Retina (tissue), 1 donor: ENCODE measurements around the gene VSIR.

ENCODE experiments used
- DNase-seq: peaks from one replicate; pipeline ENCODE4 v3.0.0-alpha.2; 2016

Gene VSIR

DNA sequence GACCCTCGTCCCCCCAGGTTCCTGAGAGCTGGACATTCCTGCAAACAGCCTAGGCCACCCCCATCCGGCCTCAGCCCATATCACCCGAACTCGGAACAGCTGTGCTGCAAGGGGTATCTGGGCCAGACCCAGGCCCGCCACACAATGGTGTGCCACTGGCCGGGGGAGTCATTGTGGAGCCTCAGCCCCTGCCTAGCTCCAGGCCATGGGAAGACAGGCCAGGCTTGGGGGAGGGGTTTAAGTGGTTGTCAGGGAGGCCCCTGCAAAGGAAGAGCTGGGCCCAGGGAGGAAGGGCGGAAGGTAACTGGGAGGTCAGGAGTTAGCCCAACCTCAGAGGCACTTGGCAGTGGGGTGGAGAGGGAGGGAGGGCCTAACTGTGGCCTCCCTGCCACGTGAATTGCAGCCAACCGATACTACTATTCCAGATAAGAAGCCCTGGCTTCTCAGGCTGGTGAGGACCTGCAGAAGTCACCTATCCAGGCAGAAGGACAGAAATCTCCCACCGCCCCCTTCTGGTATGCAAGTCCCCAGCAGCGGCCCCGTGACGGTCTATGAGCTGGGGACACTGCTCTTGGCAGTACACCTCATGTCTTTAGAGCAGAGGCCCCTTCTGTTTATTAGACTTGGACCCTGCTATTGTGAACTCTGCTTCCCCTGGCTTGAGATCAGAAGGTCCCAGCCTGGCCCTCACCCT, 26.8 kb downstream of the VSIR start:
- DNase-seq: no peak

DNA sequence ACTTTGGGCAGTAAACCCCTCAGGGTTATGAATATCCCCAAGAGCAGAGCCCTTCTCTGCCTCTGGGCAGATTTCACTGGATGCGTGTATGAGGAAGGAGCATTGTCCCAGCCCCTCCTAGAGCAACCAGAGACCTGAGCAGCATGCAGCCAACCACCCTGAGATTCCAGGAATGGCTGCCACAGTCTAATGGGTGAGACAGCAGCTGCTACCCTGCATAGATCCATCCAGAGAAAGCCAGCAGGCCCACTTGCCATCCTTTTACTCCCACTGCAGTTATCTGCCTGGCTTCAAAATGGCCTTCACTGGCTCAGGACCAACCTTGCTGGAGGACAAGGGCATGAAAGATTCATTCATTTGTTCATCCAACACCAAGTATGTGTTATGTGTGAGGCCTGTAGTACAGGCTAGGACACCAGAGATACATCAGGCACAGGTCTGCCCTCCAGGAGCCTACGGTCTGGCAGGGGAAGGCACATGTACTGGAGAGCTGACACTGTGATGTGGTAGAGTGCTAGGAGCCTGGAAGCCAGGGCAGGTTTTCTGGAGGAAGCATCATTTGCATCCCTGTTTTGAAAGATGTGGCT, 27.6 kb downstream of the VSIR start:
- no peak for DNase-seq

- DNase-seq: no peak
Measured at GRCh38 chr10:71744897-71745663, 28.2 kb downstream of the VSIR start.

DNA sequence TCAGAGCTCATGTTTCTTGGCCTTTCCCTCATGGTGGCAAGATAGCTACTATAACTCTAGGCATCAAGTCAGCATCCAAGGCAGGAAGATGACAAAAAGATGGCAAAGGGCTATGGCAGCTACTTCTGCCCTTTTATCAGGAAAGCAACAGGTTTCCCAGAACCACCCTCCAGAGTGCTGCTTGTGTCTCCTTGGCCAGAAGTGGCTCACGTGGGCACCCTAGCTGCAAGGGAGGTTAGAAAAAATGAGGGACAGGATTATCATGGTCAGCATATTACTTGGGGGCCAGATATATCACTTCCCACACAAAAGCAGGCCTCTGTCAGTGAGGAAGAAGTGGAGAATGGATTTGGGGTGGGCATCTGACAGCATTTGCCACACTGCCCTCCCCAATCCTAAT, 29.5 kb downstream of the VSIR start:
- DNase-seq: no peak

- no peak for DNase-seq
Measured at GRCh38 chr10:71743089-71743838, 30.1 kb downstream of the VSIR start.

- DNase-seq: no peak
Measured at GRCh38 chr10:71742301-71743088, 30.8 kb downstream of the VSIR start.

- no peak for DNase-seq
Measured at GRCh38 chr10:71741671-71742070, 31.6 kb downstream of the VSIR start.

DNA sequence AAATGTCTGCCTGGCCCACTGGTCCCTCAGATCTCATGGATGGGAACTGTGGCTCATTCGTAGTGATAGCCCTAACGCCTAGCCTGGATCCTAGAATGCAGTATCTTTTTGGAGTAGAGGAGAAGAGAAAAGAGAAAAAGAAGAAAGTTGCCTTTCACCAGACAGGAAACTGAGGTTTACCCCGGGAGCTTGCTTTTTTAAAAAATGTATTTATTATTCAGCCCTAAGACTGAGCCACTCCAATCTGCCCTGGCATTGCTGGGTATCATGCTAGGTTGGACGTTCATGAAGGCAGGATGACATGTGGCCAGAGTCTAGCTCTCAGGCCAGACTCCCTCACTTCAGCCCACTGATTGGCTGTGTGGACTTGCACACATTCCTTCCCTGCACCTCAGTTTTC, 32.3 kb downstream of the VSIR start:
- no peak for DNase-seq

GRCh38 chr10:71740069-71740653, 33.2 kb downstream of the VSIR start:
- no peak for DNase-seq

- no peak for DNase-seq
Measured at GRCh38 chr10:71739358-71739900, 33.9 kb downstream of the VSIR start.

DNA sequence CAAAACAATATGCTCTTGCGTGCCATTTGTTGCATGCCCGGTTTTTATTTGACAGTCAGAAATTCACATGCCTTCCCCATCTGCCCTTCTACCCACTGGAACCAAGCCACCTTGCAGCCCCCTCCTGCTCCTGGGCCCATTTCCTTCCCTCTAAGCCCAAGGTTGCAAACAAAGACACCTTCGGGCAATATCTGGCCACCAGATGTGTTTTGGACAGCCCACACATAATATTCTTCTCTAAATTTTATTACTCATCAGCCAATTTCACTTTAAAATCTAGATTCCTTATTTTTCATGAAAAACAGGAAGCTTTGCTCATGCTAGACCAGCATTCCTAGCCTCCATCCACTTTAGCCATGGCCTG, 35.5 kb downstream of the VSIR start:
- no peak for DNase-seq

- no peak for DNase-seq
Measured at GRCh38 chr10:71737001-71737833, 36.1 kb downstream of the VSIR start.

DNA sequence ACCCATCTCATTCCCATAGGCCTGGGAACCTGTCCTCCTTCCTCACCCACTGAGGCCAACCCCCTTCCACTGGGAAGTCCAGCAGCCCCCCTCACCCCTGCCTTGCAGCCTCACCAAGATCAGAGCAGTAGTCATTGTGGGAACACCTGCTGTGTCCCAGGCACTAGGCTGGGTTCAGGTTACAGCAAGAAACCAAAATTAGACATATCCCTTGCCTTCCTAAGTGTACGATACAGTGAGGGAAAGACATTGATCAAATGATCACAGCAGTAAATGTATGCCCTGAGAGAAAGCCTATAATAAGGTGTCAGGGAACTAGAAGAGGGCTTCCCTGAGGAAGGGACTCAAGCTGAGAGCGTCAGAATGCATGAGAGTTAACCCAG, 36.8 kb downstream of the VSIR start:
- DNase-seq: no peak

DNA sequence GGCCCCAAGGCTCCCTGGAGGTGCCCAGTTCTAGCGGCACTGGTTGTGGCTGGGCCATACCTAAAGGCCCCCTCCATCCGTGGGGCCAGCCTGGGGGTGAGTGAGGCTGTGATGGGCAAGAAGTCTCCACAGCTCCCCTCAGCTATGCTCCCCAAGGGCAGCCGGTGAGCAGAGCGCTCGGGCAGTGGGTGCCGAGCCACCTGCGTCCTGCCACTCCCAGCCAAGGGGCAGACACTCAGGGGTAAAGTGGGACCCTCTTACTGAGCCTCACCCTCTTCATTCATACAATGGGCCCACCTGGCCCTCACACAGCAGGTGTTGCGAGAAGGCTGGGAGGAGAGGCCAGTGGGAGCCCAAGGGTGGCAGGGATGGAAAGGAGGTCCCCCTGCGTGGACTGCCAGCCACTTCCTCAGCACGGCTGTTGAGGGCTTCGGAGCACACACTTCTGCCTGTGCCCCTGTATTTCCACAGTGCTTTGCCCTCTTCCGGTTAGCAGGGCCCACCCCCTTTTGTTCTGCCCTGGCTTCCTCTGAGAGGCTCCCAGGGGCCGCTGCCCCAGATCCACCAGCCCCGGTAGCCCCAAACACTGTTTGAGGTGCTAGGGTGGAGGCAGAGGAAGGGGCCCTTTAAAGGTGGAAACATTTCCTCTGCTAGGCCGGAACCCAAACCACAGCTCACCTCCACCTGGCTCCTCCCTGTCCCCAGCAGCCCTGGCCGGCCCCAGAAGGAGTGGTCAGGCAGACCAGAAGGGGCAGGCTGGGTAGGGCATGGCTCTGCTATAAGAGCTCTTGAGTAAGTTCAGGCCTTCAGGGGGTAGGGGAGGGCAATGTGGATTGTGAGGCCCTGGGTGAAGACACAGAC, 37.4 kb downstream of the VSIR start:
- DNase-seq: no peak

DNA sequence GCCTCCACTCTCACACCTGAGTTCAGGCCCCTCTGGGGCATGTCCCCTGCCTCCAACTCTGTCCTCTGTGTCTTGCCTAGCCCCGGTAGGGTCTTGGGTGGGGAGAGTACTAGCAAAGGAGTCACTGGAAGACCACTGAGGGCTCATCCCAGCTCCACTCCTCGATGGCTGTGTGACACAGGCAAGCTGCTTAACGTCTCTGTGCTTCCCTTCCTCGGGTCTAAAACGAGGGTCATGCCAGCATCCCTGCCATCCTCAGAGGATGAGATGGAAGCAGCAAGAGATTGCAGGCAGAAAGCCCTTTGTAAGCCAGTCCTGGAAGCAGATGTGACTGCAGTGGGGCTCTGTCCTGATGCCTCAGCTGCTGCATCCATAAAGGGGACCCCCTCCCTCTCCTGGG, 38.5 kb downstream of the VSIR start:
- DNase-seq: no peak

- no peak for DNase-seq
Measured at GRCh38 chr10:71731791-71732190, 41.5 kb downstream of the VSIR start.

GRCh38 chr10:71729161-71729636, 44.1 kb downstream of the VSIR start:
- no peak for DNase-seq

- DNase-seq: no peak
Measured at GRCh38 chr10:71727738-71728737, 45.3 kb downstream of the VSIR start.
